ENCODE results near the gene AKAP8L.
"Not testable (repeated sequence)": the region's sequence is repeated elsewhere in the genome, so short reads cannot be mapped to it uniquely, and the experiment has no call there.

Gene AKAP8L

DNA sequence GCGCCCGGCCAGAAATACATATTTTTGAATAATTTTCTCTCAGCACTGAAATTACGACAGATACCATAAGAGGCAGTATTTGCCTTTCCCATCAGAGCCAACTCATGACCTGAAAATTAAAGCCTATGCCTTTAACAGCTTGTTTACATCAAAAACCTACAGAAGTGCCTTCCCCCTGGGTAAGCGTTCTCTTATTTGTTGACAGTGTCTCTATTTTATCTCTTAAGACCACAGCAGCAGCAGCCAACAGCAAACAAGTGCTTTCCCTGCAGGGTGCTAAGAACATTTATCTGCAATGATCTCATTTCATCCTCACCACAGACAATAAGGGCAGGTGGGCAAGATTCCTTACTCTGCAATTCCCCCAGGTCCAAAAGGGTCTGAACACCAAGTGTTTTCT is 6.0 kb downstream of the AKAP8L start:
- DNase-seq, result no peak

DNA sequence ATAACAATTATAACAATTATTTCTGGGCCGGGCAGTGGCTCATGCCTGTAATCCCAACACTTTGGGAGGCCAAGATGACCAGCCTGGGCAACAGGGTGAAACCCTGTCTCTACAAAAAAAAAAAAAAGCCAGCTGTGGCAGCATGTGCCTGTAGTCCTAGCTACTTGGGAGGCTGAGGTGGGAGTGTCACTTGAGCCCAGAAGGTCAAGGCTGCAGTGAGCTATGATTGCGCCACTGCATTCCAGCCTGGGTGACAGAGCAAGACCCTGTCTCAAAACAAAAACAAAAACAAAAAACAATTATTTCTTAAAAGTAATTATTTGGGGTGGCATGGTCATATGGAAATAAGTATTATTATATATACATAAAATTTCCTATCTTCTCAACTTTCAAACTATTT is 7.4 kb downstream of the AKAP8L start:
- not testable (repeated sequence) for DNase-seq

DNA sequence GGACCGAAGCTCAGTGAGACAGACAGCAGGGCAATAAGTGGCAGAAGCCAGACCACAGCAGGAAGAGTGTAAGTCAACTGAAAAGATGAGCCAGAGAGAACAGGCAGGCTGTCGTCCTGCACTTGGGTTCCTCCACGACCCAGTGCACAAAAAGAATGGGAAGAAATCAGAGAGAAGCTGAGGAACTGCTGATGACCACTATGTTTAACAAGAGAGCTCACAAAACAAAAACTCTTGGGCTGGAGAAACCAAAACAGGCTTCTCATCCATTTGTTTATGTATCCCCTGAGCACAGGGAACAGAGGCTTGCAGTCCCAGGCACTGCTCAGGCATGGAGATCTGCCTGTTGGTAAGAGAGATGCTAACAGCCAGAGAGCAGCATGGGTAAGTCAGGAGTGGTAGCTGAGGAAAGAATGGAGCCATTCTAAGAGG is 14.0 kb downstream of the AKAP8L start:
- no peak for DNase-seq

DNA sequence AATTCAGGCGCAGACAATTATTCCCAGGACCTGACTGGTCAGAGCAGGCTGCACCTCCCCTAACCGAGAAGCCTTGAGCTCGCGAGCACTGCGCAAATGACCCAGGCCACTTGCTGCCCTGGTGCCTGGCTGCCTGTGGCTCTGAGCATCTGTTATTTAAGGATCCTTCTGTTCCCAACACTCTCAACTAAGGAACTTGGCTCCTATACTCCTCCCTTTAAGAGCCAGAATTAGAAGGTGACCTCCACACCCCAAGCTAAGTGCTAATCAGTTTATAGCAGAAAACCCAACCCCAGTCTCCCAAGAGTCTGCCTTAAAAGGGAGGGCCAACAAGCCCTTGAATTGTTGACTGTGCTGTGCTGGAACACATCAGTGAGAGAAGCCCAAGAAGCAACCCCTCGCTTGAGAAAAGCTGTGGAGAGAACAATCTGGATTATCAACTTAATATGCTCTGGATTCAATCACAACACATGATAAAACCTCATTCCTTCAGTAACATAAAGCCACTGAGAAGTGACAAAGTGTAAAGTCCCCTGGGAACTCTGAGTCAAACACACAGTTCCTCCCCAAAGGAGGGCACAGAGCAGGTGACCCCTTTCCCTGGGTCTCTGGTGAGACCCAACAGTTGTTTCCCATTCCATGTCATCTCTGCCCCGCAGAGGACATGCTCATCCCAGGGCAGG is 14.6 kb downstream of the AKAP8L start:
- DNase-seq, result no peak

DNA sequence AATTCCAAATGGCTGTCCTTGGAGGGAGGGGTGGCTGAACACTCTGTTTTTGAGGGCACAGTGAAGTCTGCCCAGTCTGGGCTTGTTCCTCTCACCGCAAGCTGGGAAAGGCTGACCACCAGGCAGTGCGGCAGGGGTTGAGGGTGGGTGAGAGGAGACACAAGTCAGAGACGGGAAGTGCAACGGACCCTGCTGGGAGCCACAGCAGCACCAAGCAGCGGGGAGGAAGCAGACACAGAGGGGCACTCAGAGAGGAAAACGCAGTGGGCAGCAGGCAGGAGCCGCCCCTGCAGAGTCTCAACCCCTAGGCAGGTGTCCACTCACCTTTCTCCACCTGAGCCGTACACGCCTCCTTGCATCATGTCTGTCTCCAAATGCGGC is 15.6 kb downstream of the AKAP8L start:
- no peak for DNase-seq

DNA sequence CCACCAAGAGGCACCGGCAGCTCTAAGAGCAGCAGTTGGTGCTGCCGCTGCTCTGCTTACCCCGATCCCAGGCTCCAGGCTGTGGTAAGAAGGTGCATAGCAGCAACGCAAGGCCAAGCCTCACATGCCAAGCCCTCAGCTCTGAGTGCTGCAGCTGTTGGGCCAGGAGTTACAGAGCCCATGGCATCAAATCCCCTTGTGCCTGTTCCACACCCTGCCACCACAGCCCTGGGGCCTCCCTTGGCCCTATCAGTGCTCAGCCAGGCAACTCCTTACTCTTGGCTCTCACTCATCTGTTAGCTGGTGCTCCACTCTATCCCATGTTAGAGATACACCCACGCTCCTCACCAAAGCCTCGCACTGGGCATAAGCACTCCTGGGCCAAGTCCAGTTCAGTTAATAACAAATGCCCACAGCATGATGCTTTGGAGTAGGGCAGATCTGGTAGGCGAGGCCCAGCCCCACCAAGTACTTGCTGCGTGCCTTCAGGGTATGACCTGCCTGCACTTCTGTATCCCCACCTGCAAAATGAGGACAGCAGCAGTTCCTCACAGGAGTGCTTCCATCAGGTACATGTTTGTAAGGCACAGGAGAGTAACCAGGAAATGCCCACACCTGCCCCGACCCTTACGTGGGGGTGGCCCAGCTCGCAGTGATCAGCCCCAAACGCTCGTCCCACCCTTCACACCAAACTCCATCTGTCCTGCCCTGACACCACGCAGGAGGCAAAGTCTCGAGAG is 16.2 kb downstream of the AKAP8L start:
- DNase-seq, result no peak

DNA sequence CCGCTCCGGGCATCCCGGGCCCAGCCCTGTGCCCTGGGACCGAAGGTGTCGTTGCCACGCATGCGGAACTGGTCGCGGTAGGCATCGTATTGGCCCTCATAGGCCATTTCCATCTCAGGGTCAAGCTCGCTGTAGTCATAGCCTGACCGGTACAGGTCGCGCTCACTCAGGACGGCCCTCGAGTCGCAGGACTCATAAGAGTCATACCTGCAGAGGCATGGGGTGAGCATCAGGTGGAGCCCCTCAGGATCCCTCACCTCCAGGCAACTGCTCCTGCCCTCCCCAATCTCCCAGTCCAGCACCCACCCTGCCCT is 17.4 kb downstream of the AKAP8L start:
- DNase-seq, result no peak

DNA sequence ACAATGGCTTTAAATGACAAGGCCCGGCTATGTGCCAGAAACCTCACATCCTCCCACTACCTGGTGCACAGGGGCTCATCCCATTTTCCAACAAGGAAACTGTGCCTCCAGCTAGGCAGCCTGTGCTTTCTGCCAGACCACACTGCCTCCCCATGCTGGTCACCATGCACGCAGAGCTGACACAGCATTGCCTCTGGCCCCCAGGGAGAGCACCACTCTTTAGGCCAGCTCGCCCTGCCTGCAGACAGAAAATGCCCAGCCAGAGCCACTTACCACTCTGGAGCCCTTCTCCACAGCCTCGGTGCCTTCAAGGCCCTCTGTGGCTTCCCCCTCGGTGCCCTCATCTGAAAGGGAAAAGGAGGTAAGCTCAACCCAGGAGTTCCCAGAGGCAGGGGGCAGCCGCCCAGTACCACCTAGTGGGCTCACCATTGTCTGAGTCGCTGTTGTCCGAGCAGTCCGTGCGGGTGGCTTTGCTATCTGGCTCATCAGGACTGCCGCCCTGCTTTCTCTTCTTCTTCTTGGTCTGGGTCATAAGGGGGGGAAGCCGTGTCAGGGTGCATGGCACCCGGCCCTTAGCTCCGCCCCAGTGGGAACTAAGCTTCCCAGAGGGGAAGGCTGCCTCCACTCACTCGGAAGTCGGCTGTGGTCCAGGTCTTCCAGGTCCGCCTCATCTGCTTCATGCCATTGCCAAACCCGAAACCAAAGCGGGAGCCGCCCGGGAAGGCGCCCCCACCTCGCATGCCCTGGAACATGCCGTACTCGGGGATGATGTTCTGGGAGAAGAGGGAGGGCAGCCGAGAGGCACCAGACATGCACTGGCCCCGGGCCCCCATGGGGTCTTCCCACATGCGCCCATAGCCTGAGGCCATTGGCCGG is 18.0 kb downstream of the AKAP8L start:
- DNase-seq, result no peak

DNA sequence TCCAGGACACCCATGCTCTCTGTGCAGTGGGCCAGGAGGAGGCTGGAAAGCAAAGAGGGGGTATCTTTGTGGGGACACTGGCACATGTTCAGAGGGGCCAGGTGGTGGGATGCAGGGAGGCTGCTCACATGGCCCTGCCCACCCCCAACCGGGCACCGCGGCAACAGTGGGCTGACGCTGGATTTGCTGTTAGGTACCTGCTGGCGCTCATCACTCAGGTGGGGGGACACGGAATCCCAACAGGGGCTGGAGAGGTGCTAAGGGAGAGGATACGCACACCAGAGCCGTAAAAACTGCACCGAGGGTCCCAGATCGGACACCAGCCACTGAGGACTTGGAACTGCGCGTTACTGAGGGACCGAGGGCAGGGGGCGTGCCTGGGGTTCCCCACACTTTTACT is 19.2 kb downstream of the AKAP8L start:
- no peak for DNase-seq

DNA sequence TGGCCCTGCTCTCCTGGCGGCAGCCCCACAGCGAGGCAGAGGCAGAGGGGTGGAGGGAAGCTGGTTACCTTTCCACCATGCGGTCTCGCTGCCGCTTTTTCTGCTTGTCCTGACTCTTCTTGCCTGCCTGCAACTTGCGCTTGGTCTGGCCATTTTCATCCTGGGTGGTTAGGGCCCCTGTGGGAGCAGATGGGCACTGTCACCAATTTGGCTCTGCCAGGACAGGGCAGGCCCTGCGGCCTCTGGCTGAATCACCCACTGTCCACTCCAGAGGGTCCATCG is 19.6 kb downstream of the AKAP8L start:
- DNase-seq, result no peak

DNA sequence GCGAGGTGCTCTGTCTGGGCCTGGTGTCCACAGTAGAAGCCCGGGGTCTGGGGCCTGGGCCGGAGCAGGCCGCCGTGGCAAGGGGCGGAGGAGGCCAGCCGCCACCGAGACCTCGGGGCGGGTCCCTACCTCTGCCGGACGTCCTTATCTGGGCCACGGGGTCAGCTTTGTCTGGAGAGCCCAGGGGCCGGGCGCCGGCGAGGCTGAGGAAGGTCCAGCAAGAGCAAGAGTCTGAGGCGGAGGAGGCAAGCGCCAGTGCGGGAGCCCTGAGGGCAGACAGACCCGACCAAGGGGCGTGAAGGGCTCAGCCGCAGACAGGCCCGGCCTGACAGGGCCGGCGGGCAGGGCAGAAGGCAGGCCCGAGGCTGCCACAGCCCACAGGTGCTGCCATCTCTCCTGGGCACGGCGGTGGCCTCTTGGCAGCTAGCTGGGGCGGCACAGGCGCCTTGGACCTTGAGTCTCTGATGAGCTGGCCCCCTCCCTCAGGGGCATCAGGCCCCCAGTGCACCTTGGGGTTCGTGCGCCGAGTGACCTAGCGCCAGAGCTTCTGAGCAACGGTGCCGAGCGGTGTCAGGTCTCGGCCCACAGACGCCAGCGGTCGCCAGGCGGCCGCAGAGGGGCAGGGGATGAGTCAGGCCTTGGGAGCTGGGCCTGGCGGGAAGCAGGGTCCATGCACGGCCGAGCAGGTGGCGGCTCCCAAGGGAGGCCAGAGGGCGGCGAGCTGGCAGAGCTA is 20.1 kb downstream of the AKAP8L start:
- no peak for DNase-seq

DNA sequence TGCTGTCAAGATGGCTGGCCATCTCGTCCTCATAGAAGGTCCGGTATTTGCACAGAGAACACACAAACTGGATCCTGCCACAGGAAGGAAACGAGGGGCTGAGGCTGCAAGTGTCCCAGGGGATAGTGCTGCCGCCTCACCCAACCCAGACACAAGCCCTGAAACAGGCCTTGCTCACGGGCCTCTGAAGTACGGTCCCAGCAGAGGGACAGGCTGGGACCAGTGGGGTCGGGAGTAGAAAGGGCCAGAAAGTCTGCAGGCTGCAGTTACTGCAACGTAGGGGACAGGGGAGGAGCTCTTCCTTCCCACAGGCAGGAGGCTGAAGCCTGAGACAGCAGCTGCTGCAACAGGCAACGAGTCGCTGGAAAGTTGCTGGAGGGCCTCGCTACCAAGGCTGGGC is 21.0 kb downstream of the AKAP8L start:
- no peak for DNase-seq

DNA sequence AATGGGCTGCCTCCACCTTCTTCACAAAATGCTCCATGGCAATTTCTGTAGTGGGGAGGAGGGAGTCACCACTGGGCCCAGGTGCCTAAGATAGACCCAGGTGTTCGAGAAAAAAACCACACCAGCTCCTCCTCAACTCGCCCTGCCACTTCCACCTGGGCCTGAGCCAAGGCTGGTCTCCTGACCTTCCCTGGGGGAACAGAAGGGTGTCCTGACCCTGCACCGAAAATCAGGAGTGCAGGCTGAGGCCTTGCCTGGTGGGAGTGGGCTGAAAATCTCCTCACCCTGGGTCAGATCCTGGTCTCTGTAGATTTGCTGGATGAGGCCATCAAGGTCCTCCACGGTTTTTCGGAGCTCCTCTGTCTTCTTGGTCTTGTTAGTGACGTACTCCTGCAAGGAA is 21.6 kb downstream of the AKAP8L start:
- no peak for DNase-seq

DNA sequence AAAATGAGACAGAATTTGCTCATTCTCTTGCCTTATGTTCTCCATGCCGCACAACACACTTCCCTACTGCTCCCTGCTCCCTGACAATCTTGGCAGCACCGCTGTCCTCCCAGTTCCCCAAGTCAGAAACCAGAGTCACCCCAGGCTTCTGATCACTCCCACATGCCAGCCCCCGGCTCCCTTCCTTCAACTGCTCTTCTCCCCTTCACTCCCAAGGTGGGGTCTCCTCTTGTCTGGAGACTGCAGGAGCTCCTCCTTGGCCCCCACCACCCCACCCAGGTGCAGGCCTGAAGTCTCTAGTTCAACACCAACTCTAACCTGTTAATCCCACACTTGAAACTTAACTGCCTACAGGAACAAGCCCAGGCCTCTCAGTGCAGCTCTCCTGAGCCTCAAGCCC is 22.4 kb downstream of the AKAP8L start:
- DNase-seq, result no peak

DNA sequence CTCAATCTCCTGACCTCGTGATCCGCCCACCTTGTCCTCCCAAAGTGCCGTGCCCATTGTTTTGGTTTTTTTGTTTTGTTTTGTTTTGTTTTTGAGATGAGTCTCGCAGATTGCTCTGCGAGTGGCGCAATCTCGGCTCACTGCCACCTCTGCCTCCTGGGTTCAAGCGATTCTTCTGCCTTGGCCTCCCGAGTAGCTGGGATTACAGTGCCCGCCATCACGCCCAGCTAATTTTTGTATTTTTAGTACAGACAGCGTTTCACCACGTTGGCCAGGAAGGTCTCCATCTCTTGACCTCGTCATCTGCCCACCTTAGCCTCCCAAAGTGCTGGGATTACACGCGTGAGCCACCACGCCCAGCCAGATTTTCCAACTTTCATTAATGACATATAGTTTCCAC is 23.5 kb downstream of the AKAP8L start:
- not testable (repeated sequence) for DNase-seq

DNA sequence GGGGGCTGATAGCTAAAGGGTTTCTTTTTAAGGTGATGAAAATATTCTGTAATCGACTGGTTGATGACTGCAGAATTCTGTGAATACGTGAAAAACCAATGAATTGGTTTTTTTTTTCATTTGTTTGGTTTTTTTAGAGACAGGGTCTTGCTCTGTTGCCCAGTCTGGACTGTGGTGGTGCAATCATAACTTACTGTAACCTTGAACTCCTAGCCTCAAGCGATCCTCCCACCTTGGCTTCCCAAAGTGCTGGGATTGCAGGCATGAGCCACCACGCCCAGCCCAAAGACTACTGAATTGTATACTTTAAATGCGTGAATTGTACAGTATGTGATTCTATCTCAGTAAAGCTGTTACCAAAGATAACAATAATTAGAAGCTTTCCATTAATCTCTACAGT is 24.4 kb downstream of the AKAP8L start:
- no peak for DNase-seq

DNA sequence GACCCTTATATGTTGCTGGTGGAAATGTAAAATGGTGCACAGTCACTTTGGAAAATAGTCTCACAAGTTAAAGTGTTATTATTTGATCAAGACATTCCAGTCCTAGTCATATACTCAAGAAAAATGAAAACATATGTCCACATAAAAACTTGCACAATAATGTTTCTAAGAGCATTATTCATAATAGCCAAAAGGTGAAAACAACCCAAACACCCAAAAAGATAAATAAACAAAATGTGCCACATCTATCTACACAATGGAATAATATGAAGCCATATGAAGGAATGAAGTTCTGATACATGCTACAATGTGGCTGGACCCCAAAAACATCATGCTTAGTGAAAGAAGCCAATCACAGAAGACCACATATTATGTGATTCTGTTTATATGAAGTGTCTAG is 24.8 kb downstream of the AKAP8L start:
- no peak for DNase-seq

DNA sequence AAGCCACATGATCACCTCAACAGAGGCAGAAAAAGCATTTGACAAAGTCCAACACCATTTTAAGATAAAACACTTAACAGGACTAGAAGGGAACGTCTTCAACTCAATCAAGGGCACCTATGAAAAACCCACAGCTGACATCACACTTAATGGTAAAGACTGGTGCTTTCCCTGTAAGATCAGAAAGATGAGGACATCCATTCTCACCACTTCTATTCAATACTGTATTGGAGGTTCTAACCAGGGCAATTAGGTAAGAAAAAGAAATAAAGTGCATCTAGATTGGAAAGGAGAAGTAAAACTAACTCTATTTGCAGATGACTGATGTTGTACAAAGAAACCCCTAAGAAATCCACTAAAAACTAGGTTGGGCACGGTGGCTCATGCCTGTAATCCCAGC is 28.0 kb downstream of the AKAP8L start:
- no peak for DNase-seq

DNA sequence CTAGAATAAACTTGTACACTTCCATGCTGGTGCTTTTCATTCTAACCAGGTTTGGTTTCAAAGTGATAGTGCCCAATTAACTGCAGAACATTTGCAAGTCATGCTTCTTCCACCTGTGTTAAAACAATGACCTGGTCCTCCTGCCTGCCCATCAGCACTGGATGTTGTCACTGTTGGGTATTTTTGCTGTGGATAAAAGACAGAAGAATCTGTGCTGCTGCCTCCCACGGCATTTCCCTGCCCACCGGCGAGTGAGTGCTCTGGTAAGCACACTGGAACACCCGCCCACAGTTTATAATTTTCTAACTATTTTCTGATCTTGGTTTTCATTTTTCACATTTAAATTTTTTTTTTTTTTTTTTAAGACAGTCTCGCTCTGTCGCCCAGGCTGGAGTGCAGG is 36.9 kb downstream of the AKAP8L start:
- no peak for DNase-seq

DNA sequence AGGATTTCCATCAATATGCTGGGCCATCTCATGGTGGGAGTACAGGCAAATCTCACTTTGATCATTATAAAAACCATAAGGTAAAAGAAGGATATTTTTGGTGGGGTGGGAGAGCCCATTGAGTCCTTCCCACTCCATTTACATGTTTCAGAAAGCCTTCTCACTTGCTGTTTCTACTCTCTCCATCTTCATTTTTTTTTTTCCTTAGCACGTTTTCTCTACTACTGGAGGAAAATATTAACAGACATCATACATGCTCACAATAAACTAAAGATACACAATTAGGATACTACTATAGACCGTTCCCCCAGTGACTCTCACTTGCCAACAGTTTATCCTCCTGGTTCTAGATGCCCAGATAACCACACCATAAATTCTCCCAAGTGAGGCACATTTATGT is 37.4 kb downstream of the AKAP8L start:
- no peak for DNase-seq

DNA sequence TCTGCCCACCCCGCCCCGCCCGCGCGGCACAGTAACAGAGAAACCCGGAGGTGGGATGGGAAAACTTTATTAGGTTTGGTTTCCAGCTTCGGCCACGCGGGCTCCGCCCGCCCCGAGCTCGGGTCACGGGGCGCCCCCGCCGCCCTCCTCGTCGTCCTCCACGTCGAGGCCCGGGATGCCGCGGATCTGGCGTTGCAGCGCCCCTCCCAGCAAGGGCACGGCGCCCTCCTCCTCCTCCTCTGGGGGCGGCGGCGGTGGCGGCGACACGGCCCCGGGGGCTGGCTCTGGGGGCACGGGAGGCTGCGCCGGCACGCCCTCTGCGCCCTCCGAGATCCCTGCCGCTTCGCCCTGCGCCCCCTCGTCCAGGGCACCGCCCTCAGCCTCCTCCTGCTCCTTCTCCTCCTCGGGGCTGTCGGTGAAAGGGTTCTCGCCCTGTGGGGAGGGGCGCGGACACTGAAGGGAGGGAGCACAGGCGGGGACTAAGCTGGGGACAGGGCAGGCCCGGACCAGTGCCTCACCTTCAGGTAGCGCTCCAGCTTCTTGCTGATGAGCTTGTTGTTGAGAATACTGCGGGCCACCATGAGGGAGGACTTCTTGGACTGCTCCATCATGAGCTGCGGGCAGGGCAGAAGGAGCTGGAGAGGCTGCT is 38.7 kb downstream of the AKAP8L start:
- DNase-seq, result no peak

DNA sequence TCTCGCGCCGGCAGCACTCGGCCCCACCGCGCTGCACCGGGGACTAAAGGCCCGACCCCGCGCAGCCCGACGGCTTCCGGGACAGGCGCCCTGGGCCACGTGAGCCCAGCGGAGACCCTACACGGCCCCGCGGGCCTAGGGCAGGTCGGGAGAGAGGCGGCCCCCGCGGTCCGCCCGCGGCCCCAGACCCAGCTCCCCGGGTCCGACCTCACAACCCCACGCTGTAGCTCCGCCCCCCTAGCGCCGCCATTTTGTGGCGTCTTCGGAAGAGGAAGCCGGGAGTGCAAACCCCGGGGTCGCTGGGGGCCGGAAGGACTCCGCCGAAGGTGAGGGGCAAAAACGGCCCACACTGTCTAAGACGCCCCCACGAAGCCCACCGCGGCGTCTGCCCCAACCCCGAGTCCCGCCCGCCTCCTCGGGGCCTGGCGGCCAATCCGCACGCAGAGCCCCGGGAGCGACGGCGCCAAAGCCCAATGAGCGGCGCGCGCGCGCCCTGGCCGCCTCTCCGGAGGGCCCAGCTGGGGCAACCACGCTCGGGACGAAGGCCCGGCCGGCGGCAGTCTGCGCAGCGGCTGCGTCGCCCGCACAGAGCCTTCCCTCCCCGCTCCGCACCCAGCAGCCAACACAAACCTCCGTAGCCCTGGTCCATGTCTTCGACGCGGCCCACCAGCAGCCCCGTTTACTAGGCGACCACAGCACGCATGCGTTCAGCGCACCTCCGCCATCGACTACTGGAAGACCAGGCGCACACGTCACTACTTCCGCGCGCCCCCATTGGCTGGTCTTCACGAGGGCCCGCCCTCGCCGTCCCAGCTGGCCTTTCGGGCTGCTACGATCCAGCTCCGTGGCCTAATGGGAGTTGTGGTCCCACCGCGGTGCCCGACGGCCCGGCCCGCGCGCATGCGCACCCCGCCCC is 39.4 kb downstream of the AKAP8L start, which contains the start of gene AKAP8:
TSS of gene AKAP8 (minus strand) at position 705 of the 916 bp plus-strand sequence. CDS start at position 649, 56 bp downstream.
- peak; percentile 99 for DNase-seq
